ENCODE results near the gene NDUFA7.

NDUFA7 gene

GRCh38 chr19:8308891-8309291 lies 12.3 kb downstream of the NDUFA7 start:
- TF ChIP-seq CTCF (IDR thresholded peaks at IDR 0.05; ENCODE audit: low read depth, low read length): no peak
- no peak for DNase-seq (ENCODE audit: extremely low read depth, low read depth)

- peak; percentile 72 for DNase-seq (ENCODE audit: extremely low read depth, low read depth)
- TF ChIP-seq CTCF (IDR thresholded peaks at IDR 0.05; ENCODE audit: low read depth, low read length): no peak
Observed at GRCh38 chr19:8307965-8308866, 13.0 kb downstream of the NDUFA7 start, which contains the start of gene CD320. Gene CD320 (minus strand): TSS chr19:8308358. CDS start chr19:8308290, 68 bp downstream.

- no peak for DNase-seq (ENCODE audit: extremely low read depth, low read depth)
Observed at GRCh38 chr19:8307400-8307964, 13.7 kb downstream of the NDUFA7 start.

GRCh38 chr19:8306235-8307054 lies 14.7 kb downstream of the NDUFA7 start:
- no peak for DNase-seq (ENCODE audit: extremely low read depth, low read depth)
- TF ChIP-seq CTCF (IDR thresholded peaks at IDR 0.05; ENCODE audit: low read depth, low read length): no peak

More at GRCh38 chr19:8307400-8307964, 13.7 kb downstream of the NDUFA7 start:
- TF ChIP-seq CTCF (IDR thresholded peaks at IDR 0.05; ENCODE audit: low read depth, low read length): no peak

GRCh38 chr19:8305798-8306197 lies 15.4 kb downstream of the NDUFA7 start:
- TF ChIP-seq CTCF (IDR thresholded peaks at IDR 0.05; ENCODE audit: low read depth, low read length): no peak
- no peak for DNase-seq (ENCODE audit: extremely low read depth, low read depth)

- TF ChIP-seq CTCF (IDR thresholded peaks at IDR 0.05; ENCODE audit: low read depth, low read length): no peak
- no peak for DNase-seq (ENCODE audit: extremely low read depth, low read depth)
Observed at GRCh38 chr19:8304841-8305621, 16.1 kb downstream of the NDUFA7 start.
